Activated CD4-positive, alpha-beta T cell treated with anti-CD3 and anti-CD28 coated beads, Interleukin-2, amount 50 U/mL, for 4 hours (primary cell): ENCODE results near the gene MYT1.

ENCODE experiments used
- DNase-seq, 2 experiments: peaks; one replicate each; pipeline ENCODE4 v3.0.0-alpha.2; 2020

Gene MYT1

GRCh38 chr20:64220420-64220819, 56.2 kb downstream of the MYT1 start:
- no peak for DNase-seq

GRCh38 chr20:64220891-64221527, 56.8 kb downstream of the MYT1 start:
- no peak for DNase-seq

GRCh38 chr20:64222291-64222735, 58.1 kb downstream of the MYT1 start:
- DNase-seq, result no peak

- no peak for DNase-seq
Measured at GRCh38 chr20:64222851-64223525, 58.7 kb downstream of the MYT1 start.

- DNase-seq, result no peak
Measured at GRCh38 chr20:64223526-64224067, 59.3 kb downstream of the MYT1 start.

- DNase-seq, result no peak
Measured at GRCh38 chr20:64224351-64225170, 60.3 kb downstream of the MYT1 start.

- no peak for DNase-seq
Measured at GRCh38 chr20:64225171-64225595, 60.9 kb downstream of the MYT1 start.

GRCh38 chr20:64225828-64226598, 61.8 kb downstream of the MYT1 start:
- no peak for DNase-seq

GRCh38 chr20:64226686-64227580, 62.7 kb downstream of the MYT1 start:
- no peak for DNase-seq

- no peak for DNase-seq
Measured at GRCh38 chr20:64228086-64228653, 63.9 kb downstream of the MYT1 start.

GRCh38 chr20:64228751-64229506, 64.7 kb downstream of the MYT1 start:
- DNase-seq, result no peak

- DNase-seq, result no peak
Measured at GRCh38 chr20:64229507-64230061, 65.3 kb downstream of the MYT1 start.

GRCh38 chr20:64230461-64231145, 66.4 kb downstream of the MYT1 start:
- no peak for DNase-seq

GRCh38 chr20:64231621-64232550, 67.6 kb downstream of the MYT1 start:
- DNase-seq, result no peak

- DNase-seq, result no peak
Measured at GRCh38 chr20:64232794-64233193, 68.5 kb downstream of the MYT1 start.

GRCh38 chr20:64233725-64234124, 69.5 kb downstream of the MYT1 start:
- DNase-seq, result no peak

GRCh38 chr20:64234291-64234791, 70.1 kb downstream of the MYT1 start:
- no peak for DNase-seq
